ENCODE measurements around the gene FSTL4. TPM values are rescaled to one million over a fixed set of nuclear protein-coding genes. Genes with fewer than 3 reads are reported as not detected.

FSTL4 gene
- polyA plus RNA-seq, 1 of the 3 experiments (the other 2 are of a cell fraction): not detected

DNA sequence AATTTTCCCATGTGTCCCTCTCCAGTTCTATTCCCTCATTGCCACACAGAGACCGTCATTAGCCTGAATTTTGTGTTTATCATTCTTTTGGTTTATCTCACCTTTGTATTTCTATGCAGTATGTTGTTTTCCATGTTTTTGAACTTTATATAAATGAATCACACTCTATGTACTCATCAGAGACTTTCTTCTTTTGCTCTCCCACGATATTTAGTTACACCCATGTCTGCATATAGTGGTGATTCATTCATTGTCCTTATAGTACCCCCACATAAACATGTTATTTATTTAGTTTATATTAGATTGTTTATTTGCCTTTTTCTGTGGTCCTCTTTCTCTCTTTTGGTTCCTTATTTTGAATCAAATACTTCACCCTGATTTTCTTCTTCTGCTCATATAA is 199.7 kb downstream of the FSTL4 start:
- Histone ChIP-seq H2AFZ (ENCODE audit: low read depth) (no peak overlapping the region), H3K27ac (ENCODE audit: low read depth in 2 of 2, low read length in 1 of 2) (no peak overlapping the region), H3K4me1 (ENCODE audit: control insufficient read depth in 1 of 2, insufficient read depth in 2 of 2, low read depth in 1 of 2, low read length in 1 of 2) (no peaks in the 10 kb centered on the region), H3K9me3 (no peaks in the 10 kb centered on the region; the same call in 1 of the 2 replicates), H3K4me3 (ENCODE audit: low read depth in 2 of 2, low read length in 1 of 2) (no peak overlapping the region), H3K36me3 (replicated peaks in 1 of 2; ENCODE audit: control insufficient read depth in 1 of 2, insufficient read depth in 2 of 2, low read length in 1 of 2) (no peaks in the 10 kb centered on the region), H4K20me1 (ENCODE audit: insufficient read depth) (no peaks in the 10 kb centered on the region), H3F3A (replicated peaks; ENCODE audit: insufficient read depth) (no peaks in the 10 kb centered on the region), H3K79me2 (ENCODE audit: insufficient read depth) (no peaks in the 10 kb centered on the region), H3K9ac (no peak overlapping the region), H3K4me2 (no peak overlapping the region), H3K27me3 (ENCODE audit: insufficient read depth) (no peaks in the 10 kb centered on the region; the same call in 1 of the 2 replicates), H3K9me2 (0 out of 2 replicates have a peak, but pooled peaks cover 3% of the 10 kb centered on the region)
- ChIA-PET CTCF (interaction anchor here (1.8 kb wide), 1 partner anchor 10 kb away, joined by 10 read pairs; no protein-coding TSS in a partner anchor), POLR2A (no interaction called here)
- 23% methylated on average over 2 of the region's 2 CpGs for WGBS (ENCODE audit: low lambda C conversion rate)
- no peak for DNase-seq
- TF ChIP-seq, protein P1, sequence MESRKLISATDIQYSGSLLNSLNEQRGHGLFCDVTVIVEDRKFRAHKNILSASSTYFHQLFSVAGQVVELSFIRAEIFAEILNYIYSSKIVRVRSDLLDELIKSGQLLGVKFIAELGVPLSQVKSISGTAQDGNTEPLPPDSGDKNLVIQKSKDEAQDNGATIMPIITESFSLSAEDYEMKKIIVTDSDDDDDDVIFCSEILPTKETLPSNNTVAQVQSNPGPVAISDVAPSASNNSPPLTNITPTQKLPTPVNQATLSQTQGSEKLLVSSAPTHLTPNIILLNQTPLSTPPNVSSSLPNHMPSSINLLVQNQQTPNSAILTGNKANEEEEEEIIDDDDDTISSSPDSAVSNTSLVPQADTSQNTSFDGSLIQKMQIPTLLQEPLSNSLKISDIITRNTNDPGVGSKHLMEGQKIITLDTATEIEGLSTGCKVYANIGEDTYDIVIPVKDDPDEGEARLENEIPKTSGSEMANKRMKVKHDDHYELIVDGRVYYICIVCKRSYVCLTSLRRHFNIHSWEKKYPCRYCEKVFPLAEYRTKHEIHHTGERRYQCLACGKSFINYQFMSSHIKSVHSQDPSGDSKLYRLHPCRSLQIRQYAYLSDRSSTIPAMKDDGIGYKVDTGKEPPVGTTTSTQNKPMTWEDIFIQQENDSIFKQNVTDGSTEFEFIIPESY (IDR thresholded peaks at IDR 0.05; ENCODE audit: borderline replicate concordance, low read depth): no peak
- TF ChIP-seq FOSL2 (IDR thresholded peaks at IDR 0.05; ENCODE audit: borderline replicate concordance, low read depth) (no peak), SIN3A (IDR thresholded peaks at IDR 0.05; ENCODE audit: borderline replicate concordance, low read depth, low read length) (no peak), RAD21 (IDR thresholded peaks at IDR 0.05; ENCODE audit: low read length) (no peak), RXRA (IDR thresholded peaks at IDR 0.05; ENCODE audit: borderline replicate concordance, low read depth) (no peak), SMC3 (IDR thresholded peaks at IDR 0.05; ENCODE audit: low read depth, low read length) (no peak), EZH2phosphoT487 (IDR thresholded peaks at IDR 0.05; ENCODE audit: borderline replicate concordance, low read depth) (no peak), MXI1 (IDR thresholded peaks at IDR 0.05; ENCODE audit: low read depth, low read length) (no peak), TAF1 (IDR thresholded peaks at IDR 0.05; ENCODE audit: borderline replicate concordance, low read depth, low read length) (no peak), NFIC (IDR thresholded peaks at IDR 0.05; ENCODE audit: borderline replicate concordance) (no peak), EP300 (IDR thresholded peaks at IDR 0.05; ENCODE audit: borderline replicate concordance in 1 of 2, low read depth in 1 of 2, low read length in 1 of 2) (no peak), RFX5 (IDR thresholded peaks at IDR 0.05; ENCODE audit: low read length) (no peak), TCF12 (IDR thresholded peaks at IDR 0.05) (no peak), YY1 (IDR thresholded peaks at IDR 0.05; ENCODE audit: low read depth) (no peak), FOXM1 (IDR thresholded peaks at IDR 0.05; ENCODE audit: low read depth) (no peak), NRF1 (IDR thresholded peaks at IDR 0.05; ENCODE audit: low read depth, low read length) (no peak), FOXJ3 (CRISPR knock-in tag; IDR thresholded peaks at IDR 0.05) (no peak)
- TF ChIP-seq, protein P2, sequence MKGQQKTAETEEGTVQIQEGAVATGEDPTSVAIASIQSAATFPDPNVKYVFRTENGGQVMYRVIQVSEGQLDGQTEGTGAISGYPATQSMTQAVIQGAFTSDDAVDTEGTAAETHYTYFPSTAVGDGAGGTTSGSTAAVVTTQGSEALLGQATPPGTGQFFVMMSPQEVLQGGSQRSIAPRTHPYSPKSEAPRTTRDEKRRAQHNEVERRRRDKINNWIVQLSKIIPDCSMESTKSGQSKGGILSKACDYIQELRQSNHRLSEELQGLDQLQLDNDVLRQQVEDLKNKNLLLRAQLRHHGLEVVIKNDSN (IDR thresholded peaks at IDR 0.05; ENCODE audit: borderline replicate concordance, low read depth): no peak
- TF ChIP-seq, protein P3, sequence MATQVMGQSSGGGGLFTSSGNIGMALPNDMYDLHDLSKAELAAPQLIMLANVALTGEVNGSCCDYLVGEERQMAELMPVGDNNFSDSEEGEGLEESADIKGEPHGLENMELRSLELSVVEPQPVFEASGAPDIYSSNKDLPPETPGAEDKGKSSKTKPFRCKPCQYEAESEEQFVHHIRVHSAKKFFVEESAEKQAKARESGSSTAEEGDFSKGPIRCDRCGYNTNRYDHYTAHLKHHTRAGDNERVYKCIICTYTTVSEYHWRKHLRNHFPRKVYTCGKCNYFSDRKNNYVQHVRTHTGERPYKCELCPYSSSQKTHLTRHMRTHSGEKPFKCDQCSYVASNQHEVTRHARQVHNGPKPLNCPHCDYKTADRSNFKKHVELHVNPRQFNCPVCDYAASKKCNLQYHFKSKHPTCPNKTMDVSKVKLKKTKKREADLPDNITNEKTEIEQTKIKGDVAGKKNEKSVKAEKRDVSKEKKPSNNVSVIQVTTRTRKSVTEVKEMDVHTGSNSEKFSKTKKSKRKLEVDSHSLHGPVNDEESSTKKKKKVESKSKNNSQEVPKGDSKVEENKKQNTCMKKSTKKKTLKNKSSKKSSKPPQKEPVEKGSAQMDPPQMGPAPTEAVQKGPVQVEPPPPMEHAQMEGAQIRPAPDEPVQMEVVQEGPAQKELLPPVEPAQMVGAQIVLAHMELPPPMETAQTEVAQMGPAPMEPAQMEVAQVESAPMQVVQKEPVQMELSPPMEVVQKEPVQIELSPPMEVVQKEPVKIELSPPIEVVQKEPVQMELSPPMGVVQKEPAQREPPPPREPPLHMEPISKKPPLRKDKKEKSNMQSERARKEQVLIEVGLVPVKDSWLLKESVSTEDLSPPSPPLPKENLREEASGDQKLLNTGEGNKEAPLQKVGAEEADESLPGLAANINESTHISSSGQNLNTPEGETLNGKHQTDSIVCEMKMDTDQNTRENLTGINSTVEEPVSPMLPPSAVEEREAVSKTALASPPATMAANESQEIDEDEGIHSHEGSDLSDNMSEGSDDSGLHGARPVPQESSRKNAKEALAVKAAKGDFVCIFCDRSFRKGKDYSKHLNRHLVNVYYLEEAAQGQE (IDR thresholded peaks at IDR 0.05; ENCODE audit: low read depth, low read length): no peak
- TF ChIP-seq, protein P4, sequence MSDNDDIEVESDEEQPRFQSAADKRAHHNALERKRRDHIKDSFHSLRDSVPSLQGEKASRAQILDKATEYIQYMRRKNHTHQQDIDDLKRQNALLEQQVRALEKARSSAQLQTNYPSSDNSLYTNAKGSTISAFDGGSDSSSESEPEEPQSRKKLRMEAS (IDR thresholded peaks at IDR 0.05; ENCODE audit: low read depth): no peak

Data from SK-N-SH (cell line).